ENCODE results near the gene ODF2. TPM values are rescaled to one million over a fixed set of nuclear protein-coding genes. Genes with fewer than 3 reads are reported as not detected.

The ODF2 gene
- polyA plus RNA-seq, 1 donor (not counting 4 experiments of a cell fraction or from before 2014, with no cell fraction given) = 14.0 TPM

GRCh38 chr9:128456613-128457061 is 831 bp downstream of the ODF2 start:
- TF ChIP-seq EZH2 (IDR thresholded peaks at IDR 0.05; ENCODE audit: low read length) = no peak
- TF ChIP-seq CTCF (optimal IDR thresholded peaks at IDR 0.05 in 1 of 3, IDR thresholded peaks at IDR 0.05 in 1 of 3, conservative IDR thresholded peaks at IDR 0.05 in 1 of 3; ENCODE audit: extremely low read depth in 1 of 3, insufficient read depth in 2 of 3, low read length in 3 of 3) = no peak
- DNase-seq (ENCODE audit: low read depth, low spot score) = no peak
- no peak for FAIRE-seq
- peaks cover 10% of the 10 kb centered on the region for H3K4me1 ChIP-seq (ENCODE audit: control insufficient read depth, extremely low read depth, insufficient read depth, low read length)
- no peaks in the 10 kb centered on the region for H3K9me1 ChIP-seq (ENCODE audit: control insufficient read depth, extremely low read depth, insufficient read depth, low read length)
- H4K20me1 ChIP-seq (ENCODE audit: control insufficient read depth, extremely low read depth, insufficient read depth, low read length) = no peaks in the 10 kb centered on the region
- no peaks in the 10 kb centered on the region for H3K9me3 ChIP-seq (ENCODE audit: control insufficient read depth, low read depth, low read length)
- peak overlapping the region; percentile 97 for H3K4me2 ChIP-seq (ENCODE audit: control insufficient read depth, extremely low read depth, insufficient read depth, low read depth, low read length)
- peak overlapping the region; percentile 49 for H3K27ac ChIP-seq (ENCODE audit: control insufficient read depth, insufficient read depth, low read length)
- H3K27me3 ChIP-seq (ENCODE audit: control insufficient read depth, extremely low read depth, insufficient read depth, low read length) = no peaks in the 10 kb centered on the region
- H2AFZ ChIP-seq (ENCODE audit: control insufficient read depth, low read length) = peak overlapping the region; percentile 83
- peaks cover 10% of the 10 kb centered on the region for H3K79me2 ChIP-seq (ENCODE audit: control insufficient read depth, insufficient read depth, low read length)
- H3K9ac ChIP-seq (ENCODE audit: control insufficient read depth, extremely low read depth, insufficient read depth, low read length) = peak overlapping the region; percentile 73
- dilution Hi-C loops (cut with MboI; ENCODE audit: extremely low pct_ligation_motif_present, low sequenced_read_pairs) = no loop called here
- peaks cover 9 to 24% of the 10 kb centered on the region in 2 experiments for H3K36me3 ChIP-seq (ENCODE audit: control insufficient read depth in 2 of 2, extremely low read depth in 1 of 2, insufficient read depth in 2 of 2, low read length in 2 of 2)
- H3K4me3 ChIP-seq (ENCODE audit: control insufficient read depth in 2 of 3, extremely low read depth in 1 of 3, insufficient read depth in 2 of 3, low read depth in 1 of 3, low read length in 3 of 3) = peak overlapping the region; percentile 75 to 97 (median 92)

DNA sequence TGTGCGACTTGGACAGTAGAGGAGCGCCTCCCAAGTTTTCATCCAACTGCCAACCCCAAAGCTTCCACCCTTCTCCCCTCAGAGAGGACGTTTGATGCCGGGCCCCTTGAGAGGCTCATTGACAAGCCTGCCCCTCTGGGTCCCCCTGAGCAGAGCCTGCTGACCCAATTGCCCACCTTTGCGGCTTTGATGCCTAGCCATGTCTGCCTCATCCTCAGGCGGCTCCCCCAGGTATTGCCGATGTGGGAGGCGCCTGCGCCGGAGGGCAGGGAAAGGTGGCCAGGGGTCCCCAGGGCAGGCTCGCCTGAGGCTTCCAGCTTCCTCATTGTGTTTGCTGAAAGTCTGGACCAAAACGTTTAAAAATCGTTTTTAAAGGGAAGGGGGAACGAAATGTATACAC is 1.4 kb downstream of the ODF2 start:
- TF ChIP-seq CTCF (optimal IDR thresholded peaks at IDR 0.05 in 1 of 3, IDR thresholded peaks at IDR 0.05 in 1 of 3, conservative IDR thresholded peaks at IDR 0.05 in 1 of 3; ENCODE audit: extremely low read depth in 1 of 3, insufficient read depth in 2 of 3, low read length in 3 of 3) (no peak), EZH2 (IDR thresholded peaks at IDR 0.05; ENCODE audit: low read length) (no peak)
- Histone ChIP-seq H3K4me1 (ENCODE audit: control insufficient read depth, extremely low read depth, insufficient read depth, low read length) (peaks cover 10% of the 10 kb centered on the region), H4K20me1 (ENCODE audit: control insufficient read depth, extremely low read depth, insufficient read depth, low read length) (no peaks in the 10 kb centered on the region), H3K27me3 (ENCODE audit: control insufficient read depth, extremely low read depth, insufficient read depth, low read length) (no peaks in the 10 kb centered on the region), H3K36me3 (ENCODE audit: control insufficient read depth in 2 of 2, extremely low read depth in 1 of 2, insufficient read depth in 2 of 2, low read length in 2 of 2) (peaks cover 9 to 28% of the 10 kb centered on the region in 2 experiments), H3K4me3 (ENCODE audit: control insufficient read depth in 2 of 3, extremely low read depth in 1 of 3, insufficient read depth in 2 of 3, low read depth in 1 of 3, low read length in 3 of 3) (peak overlapping the region; percentile 75 to 97 (median 92)), H3K9ac (ENCODE audit: control insufficient read depth, extremely low read depth, insufficient read depth, low read length) (no peak overlapping the region), H3K27ac (ENCODE audit: control insufficient read depth, insufficient read depth, low read length) (no peak overlapping the region), H2AFZ (ENCODE audit: control insufficient read depth, low read length) (no peak overlapping the region), H3K79me2 (ENCODE audit: control insufficient read depth, insufficient read depth, low read length) (peaks cover 10% of the 10 kb centered on the region), H3K9me1 (ENCODE audit: control insufficient read depth, extremely low read depth, insufficient read depth, low read length) (no peaks in the 10 kb centered on the region), H3K4me2 (ENCODE audit: control insufficient read depth, extremely low read depth, insufficient read depth, low read depth, low read length) (peak overlapping the region; percentile 97), H3K9me3 (ENCODE audit: control insufficient read depth, low read depth, low read length) (no peaks in the 10 kb centered on the region)
- dilution Hi-C loops (cut with MboI; ENCODE audit: extremely low pct_ligation_motif_present, low sequenced_read_pairs) = no loop called here
- FAIRE-seq (no peak), DNase-seq (ENCODE audit: low read depth, low spot score) (no peak)

Measured in keratinocyte (primary cell).